Measurements from ENCODE around the gene ATXN7L3. TPM values are rescaled to one million over a fixed set of nuclear protein-coding genes. Genes with fewer than 3 reads are reported as not detected.
A peak's percentile ranks its signal among the peaks of the same experiment; 100 is the strongest.
"Not testable (repeated sequence)": the region's sequence is repeated elsewhere in the genome, so short reads cannot be mapped to it uniquely, and the experiment has no call there.

The ATXN7L3 gene, protein sequence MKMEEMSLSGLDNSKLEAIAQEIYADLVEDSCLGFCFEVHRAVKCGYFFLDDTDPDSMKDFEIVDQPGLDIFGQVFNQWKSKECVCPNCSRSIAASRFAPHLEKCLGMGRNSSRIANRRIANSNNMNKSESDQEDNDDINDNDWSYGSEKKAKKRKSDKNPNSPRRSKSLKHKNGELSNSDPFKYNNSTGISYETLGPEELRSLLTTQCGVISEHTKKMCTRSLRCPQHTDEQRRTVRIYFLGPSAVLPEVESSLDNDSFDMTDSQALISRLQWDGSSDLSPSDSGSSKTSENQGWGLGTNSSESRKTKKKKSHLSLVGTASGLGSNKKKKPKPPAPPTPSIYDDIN
- total RNA-seq: 10 to 100 TPM; 25.6 to 42.6 (median 38.8) TPM
- polyA plus RNA-seq: 10 to 100 TPM; 20.4 to 35.1 (median 21.8) TPM
- long read RNA-seq, donor 1, partial matches to known transcripts: 0 of 17 reads
- long read RNA-seq, donor 1, other reads (novel, unspliced or antisense): 15 of 17 reads
- long read RNA-seq, donor 2, partial matches to known transcripts: 3 of 34 reads
- long read RNA-seq, donor 2, other reads (novel, unspliced or antisense): 27 of 34 reads

DNA sequence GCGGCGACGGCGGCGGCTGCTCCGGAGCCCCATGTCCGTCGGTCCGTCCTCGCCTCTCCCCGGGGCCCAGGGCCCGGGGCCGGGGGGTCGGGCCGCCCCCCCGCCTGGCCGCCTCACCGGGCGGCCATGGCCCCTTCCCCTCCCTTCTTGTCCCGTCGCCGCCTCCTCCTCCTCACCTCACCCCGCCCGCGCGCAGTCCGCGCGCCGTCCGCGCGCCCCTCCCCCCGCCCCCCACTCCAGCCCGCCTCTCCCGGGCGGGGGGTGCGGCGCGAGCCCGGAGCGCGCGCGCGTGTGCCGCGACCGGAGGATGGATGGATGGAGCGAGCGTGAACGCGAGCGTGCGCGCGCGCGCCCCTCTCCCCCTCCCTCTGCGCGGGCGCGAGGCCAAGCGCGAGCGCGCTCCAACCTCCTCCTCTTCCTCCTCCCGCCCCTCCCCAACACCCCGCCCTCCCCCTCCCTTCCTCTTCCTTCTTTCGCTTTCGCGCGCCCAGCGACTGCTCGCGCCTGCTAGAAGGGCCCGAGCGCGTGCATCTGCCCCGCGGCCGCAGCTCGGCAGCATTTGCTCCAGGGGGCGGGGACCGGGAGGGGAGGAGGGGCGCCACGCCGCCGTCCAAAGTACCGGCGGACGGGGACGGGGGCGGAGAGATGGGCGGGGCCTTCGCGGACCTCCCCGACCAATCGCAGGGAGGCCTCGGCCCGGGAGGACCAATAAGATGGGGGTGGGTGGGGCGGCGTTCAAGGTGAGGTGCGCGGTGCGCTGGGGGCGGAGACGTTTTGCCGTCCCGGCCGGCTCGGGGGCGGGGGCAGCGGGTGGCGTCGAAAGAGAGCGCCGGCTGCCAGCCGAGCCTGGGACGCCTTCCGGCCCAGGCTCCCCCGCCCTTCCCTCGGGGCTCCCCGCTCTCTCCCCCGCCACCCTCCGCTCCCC, at the start of gene ATXN7L3:
Gene ATXN7L3, minus strand, starts transcription at position 332 of the 925 bp plus-strand sequence. CDS start 1,814 bp downstream, outside the sequence.
- Histone ChIP-seq H3K27ac (peak within 1 kb of the TSS; percentile 93), H3K9me3 (no peaks in the 10 kb centered on the region), H3K4me1 (peaks cover 7% of the 10 kb centered on the region), H3K36me3 (ENCODE audit: insufficient read depth in 1 of 2, low read depth in 1 of 2) (peaks cover 5 to 29% of the 10 kb centered on the region in 2 donors), H3K4me3 (peak within 1 kb of the TSS; percentile 87), H3K27me3 (ENCODE audit: insufficient read depth in 3 of 3, low read length in 2 of 3) (no peaks in the 10 kb centered on the region)
- TF ChIP-seq, protein P1, sequence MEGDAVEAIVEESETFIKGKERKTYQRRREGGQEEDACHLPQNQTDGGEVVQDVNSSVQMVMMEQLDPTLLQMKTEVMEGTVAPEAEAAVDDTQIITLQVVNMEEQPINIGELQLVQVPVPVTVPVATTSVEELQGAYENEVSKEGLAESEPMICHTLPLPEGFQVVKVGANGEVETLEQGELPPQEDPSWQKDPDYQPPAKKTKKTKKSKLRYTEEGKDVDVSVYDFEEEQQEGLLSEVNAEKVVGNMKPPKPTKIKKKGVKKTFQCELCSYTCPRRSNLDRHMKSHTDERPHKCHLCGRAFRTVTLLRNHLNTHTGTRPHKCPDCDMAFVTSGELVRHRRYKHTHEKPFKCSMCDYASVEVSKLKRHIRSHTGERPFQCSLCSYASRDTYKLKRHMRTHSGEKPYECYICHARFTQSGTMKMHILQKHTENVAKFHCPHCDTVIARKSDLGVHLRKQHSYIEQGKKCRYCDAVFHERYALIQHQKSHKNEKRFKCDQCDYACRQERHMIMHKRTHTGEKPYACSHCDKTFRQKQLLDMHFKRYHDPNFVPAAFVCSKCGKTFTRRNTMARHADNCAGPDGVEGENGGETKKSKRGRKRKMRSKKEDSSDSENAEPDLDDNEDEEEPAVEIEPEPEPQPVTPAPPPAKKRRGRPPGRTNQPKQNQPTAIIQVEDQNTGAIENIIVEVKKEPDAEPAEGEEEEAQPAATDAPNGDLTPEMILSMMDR (IDR thresholded peaks at IDR 0.05): no peak
- 0 to 1% (median 1%) methylated on average over 30 to 118 of the region's 126 CpGs for WGBS, 3 donors
- ATAC-seq (peak; percentile 95 to 96 (median 95)), DNase-seq (peak; percentile 99 to 100)
- intact Hi-C loops (cut with DNase I): no loop called here

DNA sequence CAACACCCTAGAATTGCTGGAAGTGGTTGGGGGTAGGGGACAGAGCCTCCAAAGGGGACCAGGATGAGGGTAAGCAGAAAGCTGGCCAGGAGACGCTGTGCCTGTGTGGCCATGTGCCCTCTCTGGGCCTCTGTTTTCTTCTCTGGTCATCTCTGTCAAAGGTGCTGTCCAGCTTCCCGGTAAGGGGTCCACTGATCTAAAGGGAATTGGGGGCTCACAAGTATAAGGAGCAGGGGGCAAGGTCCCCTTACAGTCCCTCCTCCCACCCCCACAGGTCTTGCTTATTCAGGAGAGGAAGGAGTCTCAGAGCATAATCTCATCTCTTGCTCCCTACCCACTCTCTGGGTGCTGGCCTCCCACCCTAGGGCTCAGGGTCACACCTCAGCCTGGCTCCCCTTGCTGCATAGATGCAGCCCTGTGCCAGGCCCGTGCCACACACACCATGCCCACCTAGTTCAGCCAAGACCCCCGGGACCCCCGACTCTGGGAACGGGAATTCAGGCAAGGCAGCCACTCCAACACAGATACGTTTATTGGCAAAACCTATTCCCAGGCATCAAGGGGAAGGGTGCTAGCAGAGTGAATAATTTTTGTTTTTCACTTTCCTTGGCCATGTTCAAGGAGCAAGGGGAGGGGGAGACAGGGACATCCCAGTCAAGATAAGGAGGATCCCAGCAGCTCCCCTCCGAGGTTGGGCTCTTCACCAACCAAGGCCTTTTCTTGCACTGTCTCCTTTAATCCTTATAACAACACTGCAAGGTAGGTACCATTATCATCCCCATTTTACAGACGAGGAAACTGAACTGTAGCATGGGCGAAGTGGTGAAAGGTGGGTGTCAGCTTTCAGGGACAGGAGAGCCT, 48.4 kb upstream of the ATXN7L3 start:
- Histone ChIP-seq H3K27ac (no peak overlapping the region), H3K4me1 (peaks cover 25% of the 10 kb centered on the region), H3K4me3 (no peak overlapping the region), H3K36me3 (ENCODE audit: insufficient read depth in 1 of 2, low read depth in 1 of 2) (no peaks in the 10 kb centered on the region), H3K9me3 (no peaks in the 10 kb centered on the region), H3K27me3 (ENCODE audit: insufficient read depth in 3 of 3, low read length in 2 of 3) (no peaks in the 10 kb centered on the region)
- TF ChIP-seq, protein P1 (IDR thresholded peaks at IDR 0.05): no peak
- ATAC-seq: peak in 2 of 4 donors; percentile 5 to 34
- no peak for DNase-seq
- WGBS, 3 donors: 55 to 67% (median 59%) methylated on average over 10 of the region's 10 CpGs
- intact Hi-C loops (cut with DNase I): loop anchor here in 1 of 2 donors (5.0 kb wide), 1 partner anchor 34 kb away; no protein-coding TSS in a partner anchor

DNA sequence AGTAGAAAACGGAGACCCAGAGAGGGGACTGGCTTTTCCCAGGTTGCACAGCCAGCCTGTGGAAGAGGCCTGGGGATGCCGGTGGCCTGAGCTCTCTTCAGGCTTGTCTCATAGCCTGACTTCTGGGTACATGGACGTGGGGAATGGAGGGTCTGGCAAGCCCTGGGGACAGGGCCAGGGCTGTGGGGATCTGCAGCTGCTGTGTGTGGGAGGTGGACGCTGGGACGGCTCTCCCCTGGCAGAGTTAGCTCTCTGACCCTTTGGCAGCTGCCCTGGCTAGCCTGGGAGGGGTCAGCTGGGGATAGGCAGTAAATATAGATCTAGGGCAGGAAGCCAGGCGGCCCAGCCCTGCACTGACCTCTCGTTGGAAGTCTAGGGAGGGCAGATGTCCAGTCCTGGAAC, 47.8 kb upstream of the ATXN7L3 start:
- ATAC-seq: peak; percentile 72 to 94 (median 84)
- intact Hi-C loops (cut with DNase I): loop anchor here in 1 of 2 donors (5.0 kb wide), 1 partner anchor 35 kb away; no protein-coding TSS in a partner anchor
- H3K27ac ChIP-seq: no peak overlapping the region
- WGBS, 3 donors: 2 to 9% (median 7%) methylated on average over 7 of the region's 7 CpGs
- H3K9me3 ChIP-seq: no peaks in the 10 kb centered on the region
- TF ChIP-seq, protein P1 (IDR thresholded peaks at IDR 0.05): no peak
- no peaks in the 10 kb centered on the region for H3K27me3 ChIP-seq (ENCODE audit: insufficient read depth in 3 of 3, low read length in 2 of 3)
- no peak overlapping the region for H3K4me3 ChIP-seq
- DNase-seq: peak; percentile 37 to 77
- no peaks in the 10 kb centered on the region for H3K36me3 ChIP-seq (ENCODE audit: insufficient read depth in 1 of 2, low read depth in 1 of 2)
- H3K4me1 ChIP-seq: peaks cover 25% of the 10 kb centered on the region

DNA sequence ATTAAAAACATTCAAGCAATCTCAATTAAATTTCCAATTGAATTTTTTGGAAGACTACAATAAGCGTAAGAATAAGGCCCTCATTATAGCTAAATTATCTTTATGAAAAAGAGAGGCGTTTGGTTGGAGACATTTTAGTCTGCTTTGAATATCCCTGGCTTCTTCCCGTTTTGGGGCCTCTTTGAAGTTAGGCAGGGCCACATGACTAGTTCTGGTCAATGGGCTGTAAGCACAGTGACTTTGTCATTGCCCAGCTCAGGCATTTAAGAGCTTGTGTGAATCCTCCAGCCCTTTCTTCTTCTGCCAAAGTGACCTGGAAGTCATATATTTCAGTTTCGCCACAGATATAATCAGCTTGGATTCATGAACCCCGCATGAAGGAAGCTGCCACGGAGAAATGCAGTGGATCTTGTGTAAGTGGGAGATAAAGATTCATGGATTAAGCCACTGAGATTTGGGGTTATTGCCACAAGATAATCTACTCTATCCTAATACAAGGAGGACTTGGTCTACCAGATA, 41.5 kb upstream of the ATXN7L3 start:
- DNase-seq (no peak), ATAC-seq (no peak)
- Histone ChIP-seq H3K27me3 (ENCODE audit: insufficient read depth in 3 of 3, low read length in 2 of 3) (no peaks in the 10 kb centered on the region), H3K9me3 (no peaks in the 10 kb centered on the region), H3K4me1 (peaks cover 7% of the 10 kb centered on the region), H3K36me3 (ENCODE audit: insufficient read depth in 1 of 2, low read depth in 1 of 2) (no peaks in the 10 kb centered on the region), H3K4me3 (no peak overlapping the region), H3K27ac (no peak overlapping the region)
- intact Hi-C loops (cut with DNase I): no loop called here
- 77 to 81% (median 78%) methylated on average over 6 of the region's 6 CpGs for WGBS, 3 donors
- TF ChIP-seq, protein P1 (IDR thresholded peaks at IDR 0.05): no peak

DNA sequence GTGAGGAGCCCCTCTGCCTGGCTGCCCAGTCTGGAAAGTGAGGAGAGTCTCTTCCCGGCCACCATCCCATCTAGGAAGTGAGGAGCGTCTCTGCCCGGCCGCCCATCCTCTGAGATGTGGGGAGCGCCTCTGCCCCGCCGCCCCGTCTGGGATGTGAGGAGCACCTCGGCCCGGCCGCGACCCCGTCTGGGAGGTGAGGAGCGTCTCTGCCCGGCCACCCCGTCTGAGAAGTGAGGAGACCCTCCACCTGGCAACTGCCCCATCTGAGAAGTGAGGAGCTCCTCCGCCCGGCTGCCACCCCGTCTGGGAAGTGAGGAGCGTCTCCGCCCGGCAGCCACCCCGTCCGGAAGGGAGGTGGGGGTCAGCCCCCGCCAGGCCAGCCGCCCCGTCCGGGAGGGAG, 38.2 kb upstream of the ATXN7L3 start:
- ATAC-seq; intact Hi-C loops (cut with DNase I); DNase-seq; H3K9me3 ChIP-seq; H3K4me3 ChIP-seq; H3K36me3 ChIP-seq (ENCODE audit: insufficient read depth in 1 of 2, low read depth in 1 of 2); H3K27ac ChIP-seq; H3K27me3 ChIP-seq (ENCODE audit: insufficient read depth in 3 of 3, low read length in 2 of 3); H3K4me1 ChIP-seq: not testable (repeated sequence)
- WGBS, 3 donors: 88 to 95% (median 90%) methylated on average over 10 to 26 of the region's 28 CpGs

Measured in psoas muscle (tissue), 8 donors.